ENCODE measurements around the gene PLK2.
A peak's percentile ranks its signal among the peaks of the same experiment; 100 is the strongest.

DNA sequence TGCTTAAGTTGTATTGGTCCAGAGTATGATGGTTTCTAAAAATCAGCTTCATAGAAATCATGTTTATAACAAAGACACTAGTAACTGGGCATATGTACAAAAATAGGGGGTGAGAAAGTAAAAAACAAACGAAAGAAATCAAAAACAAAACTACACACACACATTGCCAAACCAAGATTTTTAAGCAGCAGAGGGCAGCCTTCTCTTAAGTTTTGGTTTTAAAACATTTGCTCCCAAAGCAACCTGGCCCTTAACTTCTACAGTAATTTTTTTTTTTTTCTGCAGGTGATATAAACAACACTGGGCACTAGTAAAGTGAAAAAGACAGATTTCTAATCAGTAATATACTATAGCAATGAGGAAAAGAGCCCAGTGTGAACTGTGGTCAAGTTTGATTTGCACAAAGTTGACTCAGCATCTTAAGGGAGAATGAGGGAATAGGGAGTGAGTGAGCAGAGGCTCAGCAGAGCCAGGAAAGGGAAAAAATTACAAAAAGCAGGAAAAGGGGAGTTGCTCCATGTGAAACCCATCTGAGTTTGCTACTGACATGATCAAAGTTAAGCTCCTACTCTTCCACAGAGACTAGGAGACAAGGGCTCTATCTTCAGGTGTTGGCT, 18.0 kb upstream of the PLK2 start:
- TF ChIP-seq, protein P1, sequence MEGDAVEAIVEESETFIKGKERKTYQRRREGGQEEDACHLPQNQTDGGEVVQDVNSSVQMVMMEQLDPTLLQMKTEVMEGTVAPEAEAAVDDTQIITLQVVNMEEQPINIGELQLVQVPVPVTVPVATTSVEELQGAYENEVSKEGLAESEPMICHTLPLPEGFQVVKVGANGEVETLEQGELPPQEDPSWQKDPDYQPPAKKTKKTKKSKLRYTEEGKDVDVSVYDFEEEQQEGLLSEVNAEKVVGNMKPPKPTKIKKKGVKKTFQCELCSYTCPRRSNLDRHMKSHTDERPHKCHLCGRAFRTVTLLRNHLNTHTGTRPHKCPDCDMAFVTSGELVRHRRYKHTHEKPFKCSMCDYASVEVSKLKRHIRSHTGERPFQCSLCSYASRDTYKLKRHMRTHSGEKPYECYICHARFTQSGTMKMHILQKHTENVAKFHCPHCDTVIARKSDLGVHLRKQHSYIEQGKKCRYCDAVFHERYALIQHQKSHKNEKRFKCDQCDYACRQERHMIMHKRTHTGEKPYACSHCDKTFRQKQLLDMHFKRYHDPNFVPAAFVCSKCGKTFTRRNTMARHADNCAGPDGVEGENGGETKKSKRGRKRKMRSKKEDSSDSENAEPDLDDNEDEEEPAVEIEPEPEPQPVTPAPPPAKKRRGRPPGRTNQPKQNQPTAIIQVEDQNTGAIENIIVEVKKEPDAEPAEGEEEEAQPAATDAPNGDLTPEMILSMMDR (IDR thresholded peaks at IDR 0.05) = peak; percentile 35
- no peak for TF ChIP-seq ZFX (IDR thresholded peaks at IDR 0.05; ENCODE audit: borderline replicate concordance)
